Fibroblast of skin of back (primary cell): ENCODE data around the gene SYNRG.

ENCODE experiments used
- DNase-seq: peaks from one replicate; pipeline ENCODE4 v3.0.0-alpha.2; 2013

Gene SYNRG

DNA sequence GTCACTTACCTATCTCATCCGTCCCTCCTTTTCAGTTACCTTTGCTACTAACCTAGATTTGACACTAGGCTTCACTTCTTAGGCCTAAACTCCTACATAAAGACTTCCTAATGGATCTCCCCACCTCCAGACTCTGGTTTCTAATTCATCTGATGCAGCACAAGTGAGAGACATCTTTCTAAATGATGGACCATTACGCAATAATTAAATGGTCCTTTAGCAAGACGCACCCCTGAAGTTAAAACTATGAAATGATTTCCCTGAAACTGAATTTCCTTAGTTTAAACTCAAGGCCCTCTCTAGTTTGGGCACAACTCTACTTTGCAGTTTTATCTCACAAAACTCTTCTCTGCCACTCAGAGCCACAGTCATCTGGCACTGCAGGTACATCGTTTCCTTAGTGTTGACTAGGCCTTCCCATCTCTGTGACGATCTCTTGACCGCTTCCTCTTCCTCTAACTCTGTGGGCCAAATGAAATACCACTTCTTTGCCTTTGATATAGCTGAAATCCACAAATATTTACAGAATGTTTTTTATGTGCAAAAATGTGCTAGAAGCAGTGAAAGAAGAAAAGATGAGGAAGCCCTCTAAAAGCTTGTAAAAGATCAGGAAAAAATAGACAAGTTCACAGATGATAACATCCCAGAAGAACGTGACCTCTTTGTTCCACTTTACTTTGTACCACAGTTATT is 3.3 kb downstream of the SYNRG start:
- no peak for DNase-seq

- no peak for DNase-seq
Measured at GRCh38 chr17:37605081-37605480, 4.1 kb downstream of the SYNRG start.

GRCh38 chr17:37604556-37604955 is 4.7 kb downstream of the SYNRG start:
- no peak for DNase-seq

- no peak for DNase-seq
Measured at GRCh38 chr17:37598145-37598544, 11.1 kb downstream of the SYNRG start.

GRCh38 chr17:37592291-37592690 is 16.9 kb downstream of the SYNRG start:
- no peak for DNase-seq

GRCh38 chr17:37585066-37585465 is 24.2 kb downstream of the SYNRG start:
- DNase-seq, result no peak

GRCh38 chr17:37576281-37576680 is 32.9 kb downstream of the SYNRG start:
- no peak for DNase-seq

- no peak for DNase-seq
Measured at GRCh38 chr17:37574427-37574826, 34.8 kb downstream of the SYNRG start.

GRCh38 chr17:37571674-37572073 is 37.5 kb downstream of the SYNRG start:
- DNase-seq, result no peak

DNA sequence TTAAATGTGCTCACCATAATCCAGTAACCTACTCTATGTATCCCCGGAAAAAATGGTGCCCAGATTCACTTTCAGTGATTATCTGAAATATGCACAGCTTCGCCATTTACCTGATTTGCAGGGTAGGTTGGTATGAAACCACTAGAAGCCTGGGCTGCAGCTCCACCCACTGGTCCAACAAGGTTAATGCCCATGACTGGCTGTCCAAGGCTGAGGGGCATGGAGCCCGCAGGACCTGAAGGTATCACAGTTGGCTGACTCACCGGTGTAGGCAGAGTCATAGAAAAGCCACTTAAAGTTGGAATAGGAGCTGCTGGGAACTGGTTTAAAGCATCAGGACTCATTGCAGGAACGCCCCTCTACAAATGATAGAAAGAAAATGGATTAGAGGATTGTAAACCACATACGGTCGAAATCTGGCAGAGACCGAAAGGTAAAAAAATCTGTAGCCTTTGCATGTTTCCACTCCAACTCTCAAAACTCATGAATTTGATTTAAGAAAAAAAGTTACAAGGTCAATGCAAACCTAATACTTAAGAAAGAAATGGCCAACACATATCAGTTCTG is 38.6 kb downstream of the SYNRG start:
- peak; percentile 60 for DNase-seq

- DNase-seq, result no peak
Measured at GRCh38 chr17:37568350-37569053, 40.7 kb downstream of the SYNRG start.

GRCh38 chr17:37567538-37567937 is 41.7 kb downstream of the SYNRG start:
- DNase-seq, result no peak

DNA sequence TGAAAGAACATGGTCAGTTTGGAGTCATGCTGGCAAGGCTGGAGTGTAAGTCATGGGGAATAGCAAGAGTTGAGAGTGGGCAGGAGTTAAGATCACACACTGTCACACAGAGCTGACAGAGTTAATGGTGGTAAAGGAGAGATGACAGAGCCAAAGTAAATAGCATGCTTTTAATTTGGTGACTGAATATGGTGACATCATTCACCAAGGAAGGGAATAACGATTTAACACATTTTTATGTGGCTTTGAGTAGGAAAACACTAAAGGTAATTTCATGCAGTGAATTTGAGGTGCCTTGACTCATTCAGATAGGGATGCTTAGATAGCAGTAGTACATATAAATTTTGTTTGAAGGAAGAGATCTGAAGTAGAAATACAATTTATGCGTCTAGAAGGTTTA is 42.1 kb downstream of the SYNRG start:
- peak; percentile 15 for DNase-seq

DNA sequence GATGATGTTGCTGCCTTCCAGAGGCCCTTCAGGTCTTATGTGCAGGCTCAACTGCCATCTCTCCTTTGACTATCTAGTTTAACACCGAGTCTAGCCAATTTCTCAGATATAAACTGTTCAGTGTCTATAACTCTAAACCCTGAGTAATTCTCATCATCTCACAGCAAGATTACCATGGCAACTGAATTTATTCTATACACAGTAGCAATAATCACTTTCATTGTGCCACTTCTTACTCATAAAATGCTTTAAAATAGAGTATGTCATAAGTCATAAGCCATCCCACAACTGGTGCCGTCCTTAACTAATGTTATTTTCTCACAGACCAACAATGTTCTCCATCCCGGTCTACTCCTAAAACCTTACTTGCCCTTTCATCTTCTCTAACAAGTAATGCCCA is 45.0 kb downstream of the SYNRG start:
- DNase-seq, result no peak

DNA sequence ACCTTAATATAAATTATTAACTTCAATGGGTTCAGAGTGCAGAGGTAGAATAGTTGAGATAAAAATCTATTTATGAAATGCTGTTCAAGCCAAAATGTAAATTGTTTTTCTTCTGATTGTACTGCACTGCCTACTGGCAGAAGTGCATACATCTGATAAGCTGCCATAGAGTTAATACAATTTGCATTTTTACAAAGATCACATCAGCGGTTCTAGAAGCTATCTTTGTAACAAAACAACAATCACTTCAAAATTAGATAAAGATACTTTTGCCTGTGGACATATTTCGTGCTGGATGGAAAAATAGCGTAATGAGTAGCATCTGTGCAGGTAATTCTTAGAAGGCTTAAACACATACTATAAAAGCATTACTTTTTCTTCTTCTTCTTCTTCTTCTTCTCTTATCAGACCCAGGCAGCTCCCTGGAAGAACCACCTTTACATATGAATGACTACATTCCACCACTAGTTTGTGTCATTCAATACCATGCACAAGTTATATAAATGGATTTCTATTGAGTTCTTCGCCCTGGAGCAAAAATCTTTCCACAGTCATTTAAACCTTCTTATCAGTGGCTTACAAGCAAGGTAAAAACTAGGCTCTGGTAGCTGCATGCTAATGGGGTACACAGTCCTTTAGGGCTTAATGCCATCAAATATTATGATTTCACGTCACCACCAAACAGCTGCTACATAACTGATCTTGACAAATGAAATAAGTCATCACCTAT is 47.0 kb downstream of the SYNRG start:
- no peak for DNase-seq

DNA sequence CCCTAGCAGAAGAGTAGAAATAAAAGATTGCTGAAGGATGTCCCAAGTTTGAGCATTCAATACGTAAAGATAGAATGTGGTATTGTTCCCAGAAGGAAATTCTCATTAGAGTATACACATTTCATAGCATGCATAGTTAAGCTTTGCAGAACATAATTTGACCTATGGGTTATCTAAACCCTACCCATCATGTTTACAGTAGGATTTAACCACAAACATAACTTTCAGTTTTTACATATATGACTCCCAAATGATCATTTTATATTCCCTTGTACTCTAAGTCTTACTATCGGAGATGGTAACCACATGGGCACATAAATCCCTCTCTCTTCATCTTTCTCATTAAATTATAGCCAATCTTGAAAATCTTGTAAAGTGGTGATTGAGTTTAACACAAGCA is 50.9 kb downstream of the SYNRG start:
- no peak for DNase-seq

DNA sequence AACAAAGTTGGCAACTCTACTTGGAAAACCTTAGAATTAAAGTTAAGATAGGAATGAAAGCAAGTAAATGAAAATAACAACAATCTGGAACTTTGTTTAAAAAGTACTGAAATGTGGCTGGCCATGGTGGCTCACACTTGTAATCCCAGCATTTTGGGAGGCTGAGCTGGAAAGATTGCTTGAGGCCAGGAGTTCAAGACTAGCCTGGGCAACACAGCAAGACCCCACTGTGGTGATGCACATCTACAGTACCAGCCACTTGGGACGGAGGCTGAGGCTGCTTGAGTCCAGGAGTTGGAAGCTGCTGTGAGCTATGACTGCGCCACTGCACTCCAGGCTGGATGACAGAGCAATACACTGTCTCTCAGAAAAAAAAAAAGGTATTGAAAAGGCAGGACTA is 51.7 kb downstream of the SYNRG start:
- DNase-seq, result no peak

DNA sequence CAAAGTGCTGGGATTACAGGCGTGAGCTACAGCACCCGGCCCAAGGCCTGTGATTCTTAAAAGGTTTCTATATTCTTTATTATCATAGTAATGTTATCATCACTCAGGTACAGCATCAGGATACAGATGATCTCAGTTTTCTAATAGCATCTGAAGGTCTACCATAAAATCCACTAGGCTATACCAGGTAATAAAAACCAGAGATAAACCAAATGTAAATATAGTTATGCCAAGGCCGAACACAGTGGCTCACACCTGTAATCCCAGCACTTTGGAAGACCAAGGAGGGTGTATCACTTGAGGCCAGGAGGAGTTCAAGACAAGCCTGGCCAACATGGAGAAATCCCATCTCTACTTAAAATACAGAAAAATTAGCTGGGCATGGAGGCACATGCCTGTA is 53.8 kb downstream of the SYNRG start:
- no peak for DNase-seq

DNA sequence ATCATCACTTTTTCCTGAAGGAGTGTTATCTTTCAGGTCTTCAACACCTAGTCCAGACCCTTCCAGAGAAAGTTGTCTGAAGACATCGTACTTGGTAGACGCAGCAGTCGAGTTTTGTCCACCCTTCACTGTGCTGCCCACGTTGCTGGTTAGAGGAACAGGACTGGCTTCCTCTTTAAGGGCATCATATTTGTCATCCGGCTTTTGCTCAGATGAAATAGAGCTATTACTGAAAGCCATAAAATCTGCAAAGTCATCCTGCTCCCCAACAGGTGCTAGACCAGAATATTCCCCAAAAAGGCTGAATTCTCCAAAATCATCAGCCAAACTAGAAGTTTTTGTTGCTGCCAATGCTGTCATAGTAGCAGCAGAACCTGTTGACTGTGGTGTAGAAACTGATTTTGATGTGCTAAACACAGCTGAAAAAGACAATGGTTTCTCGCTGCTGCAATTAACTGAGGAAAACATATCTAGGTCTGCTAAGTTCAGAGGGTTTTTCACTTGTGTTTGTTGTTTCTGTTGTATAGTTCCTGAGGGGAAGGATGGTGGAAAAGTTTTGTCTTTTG is 55.7 kb downstream of the SYNRG start:
- no peak for DNase-seq

DNA sequence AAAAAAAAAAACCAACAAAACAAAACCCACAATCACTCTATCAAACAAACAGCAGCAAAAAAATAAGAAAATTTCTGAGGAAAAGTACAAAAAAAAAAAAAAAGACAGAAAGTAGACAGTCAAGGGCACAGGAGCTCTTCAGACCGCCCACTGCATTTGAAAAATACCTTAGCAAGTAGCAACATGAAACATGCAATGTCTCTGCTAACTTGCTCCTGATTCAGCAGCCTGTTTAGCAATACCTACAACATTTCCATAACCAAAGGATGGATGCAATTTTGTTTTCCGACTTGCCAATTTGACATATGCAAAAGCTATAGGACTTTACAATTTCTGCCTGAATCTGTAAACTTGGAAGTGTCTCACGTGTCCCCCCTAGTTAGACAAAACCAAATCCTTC is 57.4 kb downstream of the SYNRG start:
- no peak for DNase-seq

DNA sequence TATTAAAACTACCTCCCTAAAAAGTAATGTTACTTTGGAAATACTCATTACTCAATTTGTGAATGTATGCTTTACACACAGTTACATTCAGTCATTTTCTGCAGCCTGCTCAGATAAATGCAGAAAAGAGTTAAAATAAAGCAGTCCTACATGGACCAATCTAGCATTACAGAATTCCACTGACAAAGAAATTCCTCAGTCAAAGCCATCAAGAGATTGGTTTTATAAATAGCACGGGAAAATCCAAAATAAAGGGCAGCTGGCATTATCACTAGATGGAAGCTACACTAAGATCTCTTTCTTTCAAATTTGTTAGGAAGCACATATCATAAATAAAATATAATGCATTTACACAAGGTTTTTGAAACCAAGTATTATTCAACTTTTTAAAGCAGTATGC is 61.2 kb downstream of the SYNRG start:
- DNase-seq, result no peak

DNA sequence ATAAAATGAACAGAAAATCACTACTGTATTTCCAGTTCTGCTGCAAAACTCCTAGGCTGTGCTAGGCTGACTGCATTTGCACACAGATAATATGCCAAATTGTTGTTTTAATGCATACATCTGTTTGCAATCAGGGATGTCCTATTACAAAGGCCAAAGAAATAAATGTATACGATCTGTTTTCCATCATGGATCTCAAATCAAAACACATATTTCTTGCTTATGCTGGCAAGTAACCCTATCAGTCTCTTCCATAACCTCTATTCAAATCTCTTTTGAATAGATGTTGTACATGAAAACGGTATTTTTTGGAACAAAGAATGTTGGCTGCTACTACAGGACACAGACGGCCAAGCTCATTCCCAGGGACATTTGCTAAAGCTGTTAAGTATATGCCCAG is 62.9 kb downstream of the SYNRG start:
- peak; percentile 9 for DNase-seq

GRCh38 chr17:37545486-37545885 is 63.7 kb downstream of the SYNRG start:
- DNase-seq, result no peak
